Aorta (tissue), 5 donors: ENCODE data around the gene DRAP1. TPM values are rescaled to one million over a fixed set of nuclear protein-coding genes. Genes with fewer than 3 reads are reported as not detected.
"Not testable (repeated sequence)": the region's sequence is repeated elsewhere in the genome, so short reads cannot be mapped to it uniquely, and the experiment has no call there.

Experiments used
- ATAC-seq: fragments of 200-7000 bp; cut with Tn5 transposase; one replicate; pipeline ENCODE4 v1.9.1; 2022; ENCODE audit warnings: moderate library complexity; ENCODE audit not compliant: low FRiP score
- DNase-seq, 2 donors: peaks; one replicate each; pipeline ENCODE4 v3.0.0-alpha.2; 2020
- H3K27ac ChIP-seq, 2 donors: one replicate each; pipeline ENCODE4 v1.5.1; 2013; ENCODE audit warnings: low read length in 2 of 2, mild to moderate bottlenecking in 2 of 2, moderate library complexity in 2 of 2, control low read depth in 1 of 2, inconsistent platforms in 1 of 2, low read depth in 1 of 2
- H3K27me3 ChIP-seq, 2 donors: one replicate each; pipeline ENCODE4 v1.6.1; 2013; ENCODE audit warnings: control low read depth in 1 of 2, low read length in 1 of 2, mild to moderate bottlenecking in 1 of 2, moderate library complexity in 1 of 2; ENCODE audit not compliant: insufficient read depth in 2 of 2, control insufficient read depth in 1 of 2
- H3K36me3 ChIP-seq, 2 donors: one replicate each; pipeline ENCODE4 v1.6.1; 2013; ENCODE audit warnings: control low read depth in 1 of 2, low read length in 1 of 2, mild to moderate bottlenecking in 1 of 2; ENCODE audit not compliant: insufficient read depth in 2 of 2, control insufficient read depth in 1 of 2
- H3K4me1 ChIP-seq, 2 donors: one replicate each; pipeline ENCODE4 v1.6.1; 2013; ENCODE audit warnings: low read length in 2 of 2, control low read depth in 1 of 2, mild to moderate bottlenecking in 1 of 2, moderate library complexity in 1 of 2; ENCODE audit not compliant: insufficient read depth in 2 of 2, control insufficient read depth in 1 of 2
- H3K4me3 ChIP-seq, 2 donors: one replicate each; pipeline ENCODE4 v1.5.1; 2013; ENCODE audit warnings: low read length in 2 of 2, control low read depth in 1 of 2, mild to moderate bottlenecking in 1 of 2
- H3K9me3 ChIP-seq: one replicate; pipeline ENCODE4 v1.6.1; 2013; ENCODE audit warnings: mild to moderate bottlenecking, low read length; ENCODE audit not compliant: control insufficient read depth
- WGBS, 2 donors: extraction: QIAGEN DNeasy Blood & Tissue Kit; methylation state at CpG; one replicate each; pipeline ENCODE4 v1.1.7; 2013; 5-methylcytosine and 5-hydroxymethylcytosine counted together
- intact Hi-C, 2 donors: fragments of 100-400 bp; cut with DNase I; formaldehyde crosslinking; loops; one replicate each; pipeline versions ENCODE4 v1.14.2 to v1.15.0; 2022
- polyA plus RNA-seq, 2 donors: library from polyadenylated mRNA; stranded (reverse); fragments of 200-250 nt; gene quantifications; one replicate each; pipeline ENCODE4 v1.2.3, GENCODE V29; 2013
- total RNA-seq, 2 donors: library from RNA; stranded (reverse); fragmentation: NEBNext Ultra II Directional; extraction: Animal tissue kit (Norgen Biotek cat#: 25700); gene quantifications; one replicate each; pipeline ENCODE4 v1.2.1, GENCODE V29; 2021
- donor health status: healthy with polysubstance abuse.
- donor health status: Bipolar disorder and iron deficiency.
- donor health status: DM: no; HTN: no; CAD: no.
- donor health status: DM: no; HTN: no; CAD: no.
- donor health status: DM: yes; HTN: yes; CAD: no.

The DRAP1 gene
- total and polyA plus RNA-seq, 4 donors: 65.9 to 122 (median 87.6) TPM

- no peaks in the 10 kb centered on the region for H3K36me3 ChIP-seq
- no peaks in the 10 kb centered on the region for H3K9me3 ChIP-seq
- peak overlapping the region; percentile 35 to 58 for H3K4me3 ChIP-seq
- ATAC-seq: no peak
- peaks cover 0 to 5% of the 10 kb centered on the region in 2 donors for H3K27me3 ChIP-seq
- 2 to 3% methylated on average over 55 to 57 of the region's 57 CpGs for WGBS, 2 donors
- H3K27ac ChIP-seq: peak overlapping the region; percentile 15 to 98
- intact Hi-C loops: no loop called here
- DNase-seq: peak in 1 of 2 donors; percentile 62
- peaks cover 0 to 3% of the 10 kb centered on the region in 2 donors for H3K4me1 ChIP-seq
Measured at GRCh38 chr11:65891219-65892136, 27.7 kb upstream of the DRAP1 start.

GRCh38 chr11:65892137-65892540, 27.1 kb upstream of the DRAP1 start:
- DNase-seq, intact Hi-C loops, H3K9me3 ChIP-seq, H3K27me3 ChIP-seq, H3K4me3 ChIP-seq, ATAC-seq, H3K36me3 ChIP-seq, H3K4me1 ChIP-seq: not testable (repeated sequence)
- H3K27ac ChIP-seq: peak overlapping the region in 1 of 2 donors; percentile 98
- 60% methylated on average over 5 of the region's 5 CpGs for WGBS, 2 donors

GRCh38 chr11:65892661-65893317, 26.4 kb upstream of the DRAP1 start:
- intact Hi-C loops: no loop called here
- 75 to 76% methylated on average over 10 of the region's 10 CpGs for WGBS, 2 donors
- Histone ChIP-seq H3K36me3 (no peaks in the 10 kb centered on the region), H3K27me3 (peaks cover 0 to 5% of the 10 kb centered on the region in 2 donors), H3K9me3 (no peaks in the 10 kb centered on the region), H3K4me3 (no peak overlapping the region), H3K27ac (peak overlapping the region in 1 of 2 donors; percentile 11), H3K4me1 (no peaks in the 10 kb centered on the region)
- no peak for ATAC-seq
- no peak for DNase-seq

GRCh38 chr11:65894034-65894591, 25.1 kb upstream of the DRAP1 start:
- H3K4me1 ChIP-seq: no peaks in the 10 kb centered on the region
- no peaks in the 10 kb centered on the region for H3K36me3 ChIP-seq
- H3K27me3 ChIP-seq: peaks cover 0 to 5% of the 10 kb centered on the region in 2 donors
- 85 to 96% methylated on average over 16 of the region's 16 CpGs for WGBS, 2 donors
- peak overlapping the region in 1 of 2 donors; percentile 77 for H3K27ac ChIP-seq
- DNase-seq: peak; percentile 75 to 82
- ATAC-seq: no peak
- intact Hi-C loops: no loop called here
- no peaks in the 10 kb centered on the region for H3K9me3 ChIP-seq
- no peak overlapping the region for H3K4me3 ChIP-seq

- Histone ChIP-seq H3K27ac (no peak overlapping the region), H3K9me3 (no peaks in the 10 kb centered on the region), H3K27me3 (peaks cover 0 to 5% of the 10 kb centered on the region in 2 donors), H3K36me3 (no peaks in the 10 kb centered on the region), H3K4me1 (no peaks in the 10 kb centered on the region), H3K4me3 (no peak overlapping the region)
- 93 to 96% methylated on average over 5 of the region's 5 CpGs for WGBS, 2 donors
- ATAC-seq (no peak), DNase-seq (no peak)
- intact Hi-C loops: no loop called here
Measured at GRCh38 chr11:65895482-65895981, 23.7 kb upstream of the DRAP1 start.

- Histone ChIP-seq H3K9me3 (no peaks in the 10 kb centered on the region), H3K4me3 (no peak overlapping the region), H3K27ac (peak overlapping the region in 1 of 2 donors; percentile 30), H3K4me1 (no peaks in the 10 kb centered on the region), H3K36me3 (no peaks in the 10 kb centered on the region), H3K27me3 (peaks cover 0 to under 1% of the 10 kb centered on the region in 2 donors)
- DNase-seq: no peak
- 94% methylated on average over 14 of the region's 14 CpGs for WGBS, 2 donors
- intact Hi-C loops: no loop called here
- ATAC-seq: no peak
Measured at GRCh38 chr11:65896034-65896999, 22.9 kb upstream of the DRAP1 start.

- H3K4me3 ChIP-seq: no peak overlapping the region
- no peaks in the 10 kb centered on the region for H3K27me3 ChIP-seq
- 54 to 63% methylated on average over 4 of the region's 4 CpGs for WGBS, 2 donors
- ATAC-seq (no peak), DNase-seq (no peak)
- intact Hi-C loops: no loop called here
- no peaks in the 10 kb centered on the region for H3K36me3 ChIP-seq
- H3K27ac ChIP-seq: peak overlapping the region in 1 of 2 donors; percentile 30
- H3K4me1 ChIP-seq: no peaks in the 10 kb centered on the region
- no peaks in the 10 kb centered on the region for H3K9me3 ChIP-seq
Measured at GRCh38 chr11:65897020-65897471, 22.2 kb upstream of the DRAP1 start.
